ENCODE measurements around the gene CARHSP1. TPM values are rescaled to one million over a fixed set of nuclear protein-coding genes. Genes with fewer than 3 reads are reported as not detected.

The CARHSP1 gene
- total and polyA plus RNA-seq, 2 of the 8 experiments (the other 6 are each of a cell fraction or from before 2014, with no cell fraction given): 292 to 300 TPM

DNA sequence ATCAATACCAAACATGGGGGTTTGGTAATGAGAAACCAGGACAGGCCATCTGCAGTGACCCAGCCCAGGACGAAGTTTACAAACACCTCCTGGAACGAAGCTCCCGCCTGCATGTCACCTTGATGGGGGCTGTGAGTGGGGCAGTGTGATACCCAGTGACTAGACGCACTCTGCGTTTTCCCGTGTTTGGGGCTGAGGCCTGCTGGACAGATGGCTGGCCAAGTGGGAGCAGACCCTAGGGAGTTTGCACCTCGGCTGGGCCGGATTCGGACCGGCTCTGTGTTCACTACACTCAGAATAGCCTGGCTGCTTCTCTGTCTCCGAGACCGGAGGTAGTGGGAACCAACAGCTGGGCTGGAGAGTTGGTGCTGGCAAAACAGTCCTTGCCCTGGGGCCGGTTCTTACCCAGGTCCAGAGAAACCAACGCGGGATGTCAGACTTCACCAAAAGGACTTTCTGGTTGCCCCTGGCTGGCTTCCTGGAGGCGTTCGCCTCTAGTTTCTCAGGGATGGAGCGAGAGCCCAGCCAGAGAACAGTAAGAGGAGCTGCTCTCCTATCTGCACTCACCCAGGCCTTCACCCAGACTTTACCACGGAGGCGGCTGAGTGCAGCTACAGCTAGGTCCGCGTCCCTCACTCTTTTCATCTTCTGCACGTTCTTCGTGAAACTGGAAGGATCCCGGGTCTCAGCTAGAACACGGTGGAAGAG lies 20.4 kb downstream of the CARHSP1 start:
- peak overlapping the region; percentile 38 for H4K8ac ChIP-seq (ENCODE audit: extremely low read depth, insufficient read depth, low read length)
- H3K27ac ChIP-seq (ENCODE audit: low read depth, low read length): no peak overlapping the region
- H3K23me2 ChIP-seq (ENCODE audit: low read depth, low read length): no peaks in the 10 kb centered on the region
- TF ChIP-seq HDAC2 (IDR thresholded peaks at IDR 0.05; ENCODE audit: borderline replicate concordance in 1 of 2, low read depth in 2 of 2, low read length in 2 of 2) (no peak), BACH1 (IDR thresholded peaks at IDR 0.05; ENCODE audit: low read length) (no peak), POLR2A (IDR thresholded peaks at IDR 0.05; ENCODE audit: control extremely low read depth in 1 of 2, low read depth in 2 of 2, low read length in 2 of 2) (peak in 1 of 2 experiments; percentile 43; a peak in 1 of 3 replicates), POLR2AphosphoS5 (IDR thresholded peaks at IDR 0.05; ENCODE audit: low read depth, low read length) (peak; percentile 69; the same call in 1 of the 2 replicates), SIX5 (IDR thresholded peaks at IDR 0.05; ENCODE audit: low read depth, low read length) (no peak), NRF1 (IDR thresholded peaks at IDR 0.05; ENCODE audit: low read depth, low read length) (no peak), POU5F1 (IDR thresholded peaks at IDR 0.05; ENCODE audit: low read depth, low read length) (no peak)
- TF ChIP-seq, protein P1, sequence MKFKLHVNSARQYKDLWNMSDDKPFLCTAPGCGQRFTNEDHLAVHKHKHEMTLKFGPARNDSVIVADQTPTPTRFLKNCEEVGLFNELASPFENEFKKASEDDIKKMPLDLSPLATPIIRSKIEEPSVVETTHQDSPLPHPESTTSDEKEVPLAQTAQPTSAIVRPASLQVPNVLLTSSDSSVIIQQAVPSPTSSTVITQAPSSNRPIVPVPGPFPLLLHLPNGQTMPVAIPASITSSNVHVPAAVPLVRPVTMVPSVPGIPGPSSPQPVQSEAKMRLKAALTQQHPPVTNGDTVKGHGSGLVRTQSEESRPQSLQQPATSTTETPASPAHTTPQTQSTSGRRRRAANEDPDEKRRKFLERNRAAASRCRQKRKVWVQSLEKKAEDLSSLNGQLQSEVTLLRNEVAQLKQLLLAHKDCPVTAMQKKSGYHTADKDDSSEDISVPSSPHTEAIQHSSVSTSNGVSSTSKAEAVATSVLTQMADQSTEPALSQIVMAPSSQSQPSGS (IDR thresholded peaks at IDR 0.05; ENCODE audit: low read length): no peak
- H3K23ac ChIP-seq (ENCODE audit: insufficient read length): no peak overlapping the region
- no peak overlapping the region for H2AFZ ChIP-seq (ENCODE audit: low read length)
- H4K5ac ChIP-seq (ENCODE audit: insufficient read length, low read depth, low read length): no peak overlapping the region
- H3K79me1 ChIP-seq (ENCODE audit: low read depth, low read length): peaks cover 6% of the 10 kb centered on the region
- H2BK120ac ChIP-seq (replicated peaks; ENCODE audit: low read depth, low read length): no peak overlapping the region
- no peak overlapping the region for H3K4me2 ChIP-seq (ENCODE audit: insufficient read depth in 1 of 2, low read depth in 2 of 2, low read length in 2 of 2)
- peaks cover 3 to 55% (median 19%) of the 10 kb centered on the region in 4 experiments; a peak in 7 of 8 replicates for H3K36me3 ChIP-seq (ENCODE audit: control insufficient read depth in 2 of 4, insufficient read depth in 4 of 4, low read length in 3 of 4)
- H3K56ac ChIP-seq (replicated peaks; ENCODE audit: insufficient read length, low read depth, low read length): no peak overlapping the region
- no peak overlapping the region for H3K4ac ChIP-seq (replicated peaks; ENCODE audit: insufficient read length, low read depth, low read length)
- H2AK5ac ChIP-seq (ENCODE audit: low read depth, low read length): no peak overlapping the region
- H2BK5ac ChIP-seq (ENCODE audit: low read depth, low read length): peak overlapping the region; percentile 7; the same call in 1 of the 2 replicates
- FAIRE-seq (no peak), DNase-seq (ENCODE audit: low read depth in 1 of 2, low spot score in 2 of 2) (no peak)
- H2BK15ac ChIP-seq (ENCODE audit: low read length): no peak overlapping the region
- peaks cover 0 to 17% (median 9%) of the 10 kb centered on the region in 4 experiments; a peak in 6 of 7 replicates for H3K4me1 ChIP-seq (replicated peaks in 1 of 4; ENCODE audit: control insufficient read depth in 3 of 4, insufficient read depth in 4 of 4, low read length in 3 of 4)
- H3K27me3 ChIP-seq (replicated peaks in 1 of 4; ENCODE audit: control insufficient read depth in 3 of 4, extremely low read depth in 1 of 4, insufficient read depth in 3 of 4, low read length in 3 of 4): no peaks in the 10 kb centered on the region
- no peak overlapping the region for H3K4me3 ChIP-seq (ENCODE audit: extremely low read depth in 1 of 4, insufficient read depth in 2 of 4, low read depth in 3 of 4, low read length in 4 of 4)
- no peak overlapping the region for H2BK12ac ChIP-seq (ENCODE audit: low read depth, low read length)
- peaks cover 0 to 11% of the 10 kb centered on the region in 2 experiments; a peak in 2 of 4 replicates for H3K79me2 ChIP-seq (ENCODE audit: control insufficient read depth in 1 of 2, insufficient read depth in 2 of 2, low read length in 2 of 2)
- no peak overlapping the region for H3K9ac ChIP-seq (replicated peaks in 1 of 4; ENCODE audit: extremely low read depth in 1 of 4, low read depth in 3 of 4, low read length in 3 of 4)
- no peak overlapping the region for H3K18ac ChIP-seq (ENCODE audit: extremely low read depth, low read length)
- peaks cover 16 to 20% of the 10 kb centered on the region in 2 experiments for H4K20me1 ChIP-seq (replicated peaks in 1 of 2; ENCODE audit: control insufficient read depth in 1 of 2, insufficient read depth in 2 of 2, low read length in 2 of 2)
- WGBS, 2 experiments (ENCODE audit: extremely low coverage in 1 of 2, insufficient coverage in 1 of 2, insufficient read length in 1 of 2, insufficient replicate concordance in 2 of 2, low coverage in 1 of 2, low lambda C conversion rate in 2 of 2, missing lambda C conversion rate in 1 of 2): 96% methylated on average over 26 of the region's 26 CpGs; no CpG with 5 or more reads in 1 of the 2 experiments
- no peak overlapping the region for H4K91ac ChIP-seq (replicated peaks; ENCODE audit: insufficient read length, low read length)
- H3K14ac ChIP-seq (ENCODE audit: insufficient read length): no peak overlapping the region
- ChIA-PET POLR2A (ENCODE audit: partially characterized antibody) (interaction anchor here (1.6 to 24.4 kb wide), 5 partner anchors 9 to 27 kb away, joined by 4 to 456 read pairs (median 8); partner anchors contain the start of genes CARHSP1 and LITAFD), CTCF (ENCODE audit: partially characterized antibody) (interaction anchor here (0.5 to 8.8 kb wide), 5 partner anchors 12 to 161 kb away, joined by 3 to 90 read pairs (median 5); partner anchors contain the start of gene CARHSP1)
- no peak overlapping the region for H2BK20ac ChIP-seq (ENCODE audit: low read length)
- H3K9me3 ChIP-seq (ENCODE audit: insufficient read depth in 2 of 2, low read depth in 1 of 2, low read length in 1 of 2): no peaks in the 10 kb centered on the region
